Neutrophil (primary cell): ENCODE results near the gene JMJD1C.
A peak's percentile ranks its signal among the peaks of the same experiment; 100 is the strongest.

Experiments
- H3K27ac ChIP-seq: fragments of 200-600 bp; sonication (generic); 2 replicates; pipeline ENCODE4 v1.5.1; 2016; ENCODE audit warnings: mild to moderate bottlenecking, moderate library complexity
- H3K27me3 ChIP-seq: fragments of 200-600 bp; sonication (generic); 2 replicates; pipeline ENCODE4 v1.6.0; 2016; ENCODE audit warnings: mild to moderate bottlenecking
- H3K36me3 ChIP-seq: fragments of 200-600 bp; sonication (generic); 2 replicates; pipeline ENCODE4 v1.5.1; 2017
- H3K4me1 ChIP-seq, 2 experiments: fragments of 200-600 bp in 1 of 2; sonication (generic) in 1 of 2; 1 replicate in 1 of 2; 2 replicates in 1 of 2; pipeline versions ENCODE4 v1.5.1 to v1.6.1; 2013 to 2016; ENCODE audit warnings: low read depth in 1 of 2, low read length in 1 of 2, mild to moderate bottlenecking in 1 of 2, moderate library complexity in 1 of 2; ENCODE audit not compliant: control insufficient read depth in 1 of 2, insufficient read depth in 1 of 2
- H3K4me3 ChIP-seq, 2 experiments: fragments of 200-600 bp in 1 of 2; sonication (generic) in 1 of 2; 1 replicate in 1 of 2; 2 replicates in 1 of 2; pipeline ENCODE4 v1.5.1; 2013 to 2016; ENCODE audit warnings: low read depth in 1 of 2, low read length in 1 of 2, mild to moderate bottlenecking in 1 of 2, moderate library complexity in 1 of 2
- H3K9me3 ChIP-seq: fragments of 200-600 bp; sonication (generic); 2 replicates; pipeline ENCODE4 v1.5.1; 2016
- CTCF ChIP-seq: fragments of 200-600 bp; sonication (generic); IDR thresholded peaks from 2 replicates; pipeline ENCODE4 v1.5.1; 2016; ENCODE audit warnings: antibody characterized with exemption

The JMJD1C gene

GRCh38 chr10:63145782-63146181 is 320.0 kb downstream of the JMJD1C start:
- H3K9me3 ChIP-seq = no peaks in the 10 kb centered on the region
- no peak overlapping the region for H3K4me3 ChIP-seq
- peaks cover 24 to 52% of the 10 kb centered on the region in 2 experiments for H3K4me1 ChIP-seq
- no peak for TF ChIP-seq CTCF
- H3K27ac ChIP-seq = peak overlapping the region; percentile 46
- peaks cover 69% of the 10 kb centered on the region for H3K36me3 ChIP-seq
- H3K27me3 ChIP-seq = no peaks in the 10 kb centered on the region

GRCh38 chr10:63143987-63144386 is 321.8 kb downstream of the JMJD1C start:
- Histone ChIP-seq H3K9me3 (no peaks in the 10 kb centered on the region), H3K27me3 (no peaks in the 10 kb centered on the region), H3K4me3 (no peak overlapping the region), H3K27ac (peak overlapping the region; percentile 73), H3K4me1 (peaks cover 39 to 66% of the 10 kb centered on the region in 2 experiments), H3K36me3 (peaks cover 71% of the 10 kb centered on the region)
- no peak for TF ChIP-seq CTCF

- no peaks in the 10 kb centered on the region for H3K27me3 ChIP-seq
- H3K9me3 ChIP-seq = no peaks in the 10 kb centered on the region
- H3K4me1 ChIP-seq = peaks cover 51 to 79% of the 10 kb centered on the region in 2 experiments
- peaks cover 60% of the 10 kb centered on the region for H3K36me3 ChIP-seq
- no peak for TF ChIP-seq CTCF
- no peak overlapping the region for H3K4me3 ChIP-seq
- H3K27ac ChIP-seq = peak overlapping the region; percentile 63
Measured at GRCh38 chr10:63142136-63142535, 323.6 kb downstream of the JMJD1C start.

- H3K27me3 ChIP-seq = no peaks in the 10 kb centered on the region
- H3K4me1 ChIP-seq = peaks cover 69 to 87% of the 10 kb centered on the region in 2 experiments
- no peak for TF ChIP-seq CTCF
- no peak overlapping the region for H3K4me3 ChIP-seq
- no peaks in the 10 kb centered on the region for H3K9me3 ChIP-seq
- peaks cover 46% of the 10 kb centered on the region for H3K36me3 ChIP-seq
- peak overlapping the region; percentile 63 for H3K27ac ChIP-seq
Measured at GRCh38 chr10:63140077-63140476, 325.7 kb downstream of the JMJD1C start.

GRCh38 chr10:63137306-63137705 is 328.5 kb downstream of the JMJD1C start:
- H3K27me3 ChIP-seq = no peaks in the 10 kb centered on the region
- peak overlapping the region; percentile 54 for H3K27ac ChIP-seq
- peak overlapping the region; percentile 21 to 96 for H3K4me3 ChIP-seq
- H3K4me1 ChIP-seq = peaks cover 64 to 84% of the 10 kb centered on the region in 2 experiments
- H3K36me3 ChIP-seq = peaks cover 41% of the 10 kb centered on the region
- no peak for TF ChIP-seq CTCF
- H3K9me3 ChIP-seq = no peaks in the 10 kb centered on the region
